ENCODE results near the gene RPLP2.
A peak's percentile ranks its signal among the peaks of the same experiment; 100 is the strongest.

Gene RPLP2

DNA sequence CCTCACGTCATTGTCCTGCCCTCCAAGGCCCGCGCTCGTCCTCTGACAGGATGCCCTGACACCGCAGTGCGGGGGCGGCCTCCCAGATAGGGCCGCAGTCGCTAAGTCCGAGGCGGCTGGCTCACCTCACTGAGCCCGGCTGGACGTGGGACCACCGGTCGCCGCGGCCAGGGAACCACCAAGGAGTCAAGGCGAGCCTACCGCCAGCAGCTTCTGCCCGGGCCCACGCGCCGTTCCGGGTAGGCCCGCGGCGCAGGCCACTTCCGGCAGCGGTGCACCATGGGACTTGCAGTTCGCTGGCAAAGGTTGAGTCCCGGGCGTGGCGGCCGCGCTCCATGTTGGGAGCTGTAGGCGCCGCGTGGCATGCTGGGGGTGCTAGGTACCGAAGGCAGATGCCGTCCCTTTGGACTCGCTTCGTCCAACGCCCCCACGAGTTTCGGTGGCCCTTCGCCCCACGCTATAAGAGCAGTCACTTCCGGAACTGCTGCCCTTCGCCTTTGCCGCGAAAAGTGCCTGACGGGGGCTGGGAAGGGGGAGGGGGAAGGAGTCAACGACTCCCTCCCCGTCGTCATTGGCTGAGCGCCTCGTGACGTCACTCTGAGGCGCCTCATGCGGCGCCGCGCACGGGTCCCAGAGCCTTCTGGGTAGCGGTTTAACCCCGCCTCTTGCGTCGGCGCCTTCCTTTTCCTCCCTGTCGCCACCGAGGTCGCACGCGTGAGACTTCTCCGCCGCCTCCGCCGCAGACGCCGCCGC, at the start of gene RPLP2:
TSS of gene RPLP2 (plus strand) at position 681 of the 753 bp plus-strand sequence. CDS start 268 bp downstream, outside the sequence.
- peak; percentile 93 to 95 for DNase-seq (ENCODE audit: low read depth in 1 of 2, low spot score in 1 of 2)

DNA sequence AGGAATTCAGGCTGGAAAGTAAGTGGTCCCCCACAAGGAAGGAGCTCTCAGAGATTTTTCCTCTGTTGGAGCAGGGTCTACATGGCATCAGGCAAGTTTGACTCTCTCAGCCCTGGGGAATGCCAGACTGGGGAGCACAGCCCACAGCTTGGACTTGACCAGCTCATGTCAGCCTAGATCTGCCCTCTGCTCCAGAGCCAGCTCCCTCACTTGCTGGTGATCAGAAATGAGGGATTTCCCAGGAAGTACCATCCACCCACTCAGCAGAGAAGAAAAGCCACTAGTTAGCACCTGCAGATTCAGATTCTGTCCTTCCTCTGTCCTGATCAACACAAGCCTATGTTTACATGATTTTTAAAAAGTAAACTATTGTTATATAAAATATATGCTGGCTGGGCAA, 49.5 kb upstream of the RPLP2 start:
- DNase-seq (ENCODE audit: low read depth in 1 of 2, low spot score in 1 of 2): no peak

DNA sequence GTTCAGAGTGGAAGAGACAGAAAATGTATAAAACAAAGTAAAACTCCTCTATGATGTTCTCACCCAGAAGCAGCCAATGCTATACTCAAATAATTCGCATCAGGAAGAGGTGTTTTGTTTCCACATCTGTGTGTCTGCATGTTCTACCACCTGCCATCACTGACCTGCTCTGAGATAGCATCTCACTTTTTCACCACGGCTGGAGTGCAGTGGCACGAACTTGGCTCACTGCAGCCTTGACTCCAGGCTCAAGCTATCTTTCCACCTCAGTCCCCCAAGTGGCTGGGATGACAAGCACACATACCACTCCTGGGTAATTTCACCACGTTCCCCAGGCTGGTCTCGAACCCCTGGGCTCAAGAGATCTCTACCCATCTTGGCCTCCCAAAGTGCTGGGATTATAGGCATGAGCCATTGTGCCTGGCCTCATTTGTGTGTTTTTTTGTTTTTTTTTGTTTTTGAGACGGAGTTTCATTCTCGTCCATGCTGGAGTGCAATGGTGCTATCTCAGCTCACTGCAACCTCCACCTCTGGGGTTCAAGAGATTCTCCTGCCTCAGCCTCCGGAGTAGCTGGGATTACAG, 48.1 kb upstream of the RPLP2 start:
- no peak for DNase-seq (ENCODE audit: low read depth in 1 of 2, low spot score in 1 of 2)

DNA sequence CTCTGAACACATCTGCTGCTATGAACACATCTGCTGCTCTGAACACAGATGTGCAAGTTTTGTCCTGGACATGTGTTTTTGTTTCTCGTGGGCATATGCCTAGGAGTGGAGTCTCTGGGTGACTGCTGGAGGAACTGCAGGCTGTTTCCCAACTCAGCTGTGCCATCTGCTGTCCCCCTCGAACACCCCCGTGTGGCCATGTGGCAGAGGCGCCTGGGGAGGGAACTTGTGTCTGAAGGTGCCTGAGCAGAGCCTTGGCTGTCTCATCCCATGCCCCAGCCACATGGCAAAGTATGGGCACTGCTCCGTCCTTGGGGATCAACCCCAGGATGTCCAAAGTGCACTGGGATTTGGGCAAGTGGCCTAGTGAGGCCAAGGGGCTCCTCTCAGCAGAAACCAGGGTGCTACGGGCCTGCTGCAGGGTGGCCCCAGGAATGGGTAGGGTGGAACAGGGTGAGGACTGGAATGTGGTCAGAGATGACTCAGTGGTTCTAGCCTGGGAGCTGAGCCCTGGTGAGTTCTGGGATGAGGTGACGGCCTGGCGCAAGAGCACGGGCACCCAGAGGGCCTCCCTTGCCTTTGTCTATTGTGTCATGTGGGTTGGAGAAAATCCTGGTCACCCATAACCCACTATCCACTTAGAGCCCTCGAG, 47.2 kb upstream of the RPLP2 start:
- no peak for DNase-seq (ENCODE audit: low read depth in 1 of 2, low spot score in 1 of 2)

DNA sequence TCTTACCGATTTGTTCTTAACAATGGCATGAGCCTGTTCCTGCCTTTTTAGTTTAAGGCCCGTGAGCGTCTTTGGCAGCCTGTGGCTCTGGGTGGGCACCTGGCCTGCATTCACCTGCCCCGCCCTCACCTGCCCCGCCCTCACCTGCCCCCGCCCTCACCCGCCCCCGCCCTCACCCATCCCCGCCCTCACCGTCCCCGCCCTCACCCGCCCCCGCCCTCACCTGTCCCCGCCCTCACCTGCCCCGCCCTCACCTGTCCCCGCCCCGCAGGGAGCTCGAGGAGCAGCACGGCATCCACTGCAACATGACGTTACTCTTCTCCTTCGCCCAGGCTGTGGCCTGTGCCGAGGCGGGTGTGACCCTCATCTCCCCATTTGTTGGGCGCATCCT, 46.7 kb upstream of the RPLP2 start:
- no peak for DNase-seq (ENCODE audit: low read depth in 1 of 2, low spot score in 1 of 2)

DNA sequence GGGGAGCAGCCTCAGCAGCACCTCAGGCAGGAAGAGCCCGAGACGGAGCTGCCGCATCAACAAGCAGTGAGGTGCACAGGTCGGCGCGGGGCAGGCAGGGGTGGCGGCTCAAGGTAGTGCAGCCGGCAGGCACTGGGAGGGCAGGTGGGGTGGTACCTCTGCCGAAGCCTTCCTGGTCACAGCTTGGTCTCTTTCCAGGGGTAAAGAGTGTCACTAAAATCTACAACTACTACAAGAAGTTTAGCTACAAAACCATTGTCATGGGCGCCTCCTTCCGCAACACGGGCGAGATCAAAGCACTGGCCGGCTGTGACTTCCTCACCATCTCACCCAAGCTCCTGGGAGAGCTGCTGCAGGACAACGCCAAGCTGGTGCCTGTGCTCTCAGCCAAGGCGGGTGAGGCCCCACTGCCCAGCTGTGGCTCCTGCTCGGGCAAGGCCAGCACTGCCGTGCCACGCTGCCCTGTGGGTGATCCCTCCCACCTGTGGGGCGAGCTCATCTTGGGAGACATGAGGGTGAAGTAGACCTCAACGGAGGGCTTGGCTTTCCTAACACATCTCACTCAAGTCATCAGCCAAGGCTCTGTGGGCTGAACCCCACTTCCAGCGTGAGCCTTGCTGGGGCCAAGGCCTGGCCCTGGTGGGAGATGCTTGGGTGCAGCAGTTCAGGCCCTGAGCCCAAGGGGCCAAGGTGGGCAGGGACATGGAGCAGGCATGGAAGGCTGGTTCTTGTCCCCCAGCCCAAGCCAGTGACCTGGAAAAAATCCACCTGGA, 46.0 kb upstream of the RPLP2 start:
- no peak for DNase-seq (ENCODE audit: low read depth in 1 of 2, low spot score in 1 of 2)

DNA sequence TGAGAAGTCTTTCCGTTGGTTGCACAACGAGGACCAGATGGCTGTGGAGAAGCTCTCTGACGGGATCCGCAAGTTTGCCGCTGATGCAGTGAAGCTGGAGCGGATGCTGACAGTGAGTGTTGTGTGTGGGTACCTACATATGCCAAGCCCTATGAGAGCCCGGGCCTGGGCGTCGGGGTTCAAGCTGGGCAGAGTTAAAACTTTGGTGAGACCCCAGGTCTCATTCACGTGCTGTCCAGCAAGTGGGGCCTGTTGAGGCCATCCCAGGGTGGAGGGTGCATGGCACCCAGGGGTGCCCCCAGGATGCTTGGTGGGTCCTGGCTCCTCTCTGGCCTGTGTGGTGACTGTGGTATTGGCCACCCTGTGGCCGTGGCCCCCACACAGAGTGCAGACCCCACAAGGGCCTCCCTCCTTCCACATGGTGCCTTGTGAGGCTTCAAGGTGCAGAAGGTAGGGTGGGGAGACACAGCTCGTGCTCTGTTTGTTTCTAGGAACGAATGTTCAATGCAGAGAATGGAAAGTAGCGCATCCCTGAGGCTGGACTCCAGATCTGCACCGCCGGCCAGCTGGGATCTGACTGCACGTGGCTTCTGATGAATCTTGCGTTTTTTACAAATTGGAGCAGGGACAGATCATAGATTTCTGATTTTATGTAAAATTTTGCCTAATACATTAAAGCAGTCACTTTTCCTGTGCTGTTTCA, 45.3 kb upstream of the RPLP2 start:
- no peak for DNase-seq (ENCODE audit: low read depth in 1 of 2, low spot score in 1 of 2)

DNA sequence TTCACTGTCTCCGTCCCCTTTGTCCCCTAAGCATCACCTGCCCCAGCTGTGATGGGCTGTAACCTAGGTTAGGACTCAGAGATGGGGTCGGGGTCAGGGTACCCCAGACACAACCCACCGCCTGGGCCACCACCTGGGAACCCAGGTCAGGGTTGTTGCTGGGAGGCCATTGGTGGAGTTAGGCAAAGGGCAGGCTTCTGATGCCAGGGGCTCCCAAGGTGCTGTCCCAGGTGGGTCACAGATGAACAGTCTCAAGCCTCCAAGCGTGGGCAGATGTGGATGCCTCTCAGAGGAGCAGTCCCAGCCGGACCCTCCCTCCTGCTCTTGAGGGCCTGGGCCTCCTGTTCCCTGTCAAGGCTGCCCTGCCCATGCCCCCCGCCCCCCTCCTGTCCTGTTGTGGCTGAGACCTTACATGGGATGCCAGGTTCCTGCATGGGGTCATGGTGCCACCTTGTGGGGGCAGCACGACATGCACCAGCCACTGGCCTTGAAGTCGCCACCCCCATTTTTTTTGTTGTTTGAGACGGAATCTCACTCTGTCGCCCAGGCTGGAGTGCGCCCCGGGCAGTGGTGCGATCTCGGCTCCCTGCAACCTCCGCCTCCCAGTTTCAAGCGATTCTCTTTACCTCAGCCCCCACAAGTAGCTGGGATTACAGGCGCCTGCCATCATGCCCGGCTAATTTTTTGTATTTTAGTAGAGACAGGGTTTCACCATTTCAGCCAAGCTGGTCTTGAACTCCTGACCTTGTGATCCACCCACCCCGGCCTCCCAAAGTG, 44.6 kb upstream of the RPLP2 start:
- peak; percentile 37 to 49 for DNase-seq (ENCODE audit: low read depth in 1 of 2, low spot score in 1 of 2)

DNA sequence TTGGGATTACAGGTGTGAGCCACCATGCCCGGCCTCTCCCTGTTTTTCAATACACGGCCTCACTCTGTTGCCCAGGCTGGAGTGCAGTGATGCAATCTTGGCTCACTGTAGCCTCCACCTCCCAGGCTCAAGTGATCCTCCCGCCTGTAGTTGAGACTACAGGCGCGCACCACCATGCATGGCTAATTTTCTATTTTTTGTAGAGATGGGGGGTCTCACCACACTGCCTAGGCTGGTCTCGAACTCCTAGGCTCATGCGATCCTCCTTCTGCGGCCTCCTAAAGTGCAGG, 44.0 kb upstream of the RPLP2 start:
- DNase-seq (ENCODE audit: low read depth in 1 of 2, low spot score in 1 of 2): no peak

DNA sequence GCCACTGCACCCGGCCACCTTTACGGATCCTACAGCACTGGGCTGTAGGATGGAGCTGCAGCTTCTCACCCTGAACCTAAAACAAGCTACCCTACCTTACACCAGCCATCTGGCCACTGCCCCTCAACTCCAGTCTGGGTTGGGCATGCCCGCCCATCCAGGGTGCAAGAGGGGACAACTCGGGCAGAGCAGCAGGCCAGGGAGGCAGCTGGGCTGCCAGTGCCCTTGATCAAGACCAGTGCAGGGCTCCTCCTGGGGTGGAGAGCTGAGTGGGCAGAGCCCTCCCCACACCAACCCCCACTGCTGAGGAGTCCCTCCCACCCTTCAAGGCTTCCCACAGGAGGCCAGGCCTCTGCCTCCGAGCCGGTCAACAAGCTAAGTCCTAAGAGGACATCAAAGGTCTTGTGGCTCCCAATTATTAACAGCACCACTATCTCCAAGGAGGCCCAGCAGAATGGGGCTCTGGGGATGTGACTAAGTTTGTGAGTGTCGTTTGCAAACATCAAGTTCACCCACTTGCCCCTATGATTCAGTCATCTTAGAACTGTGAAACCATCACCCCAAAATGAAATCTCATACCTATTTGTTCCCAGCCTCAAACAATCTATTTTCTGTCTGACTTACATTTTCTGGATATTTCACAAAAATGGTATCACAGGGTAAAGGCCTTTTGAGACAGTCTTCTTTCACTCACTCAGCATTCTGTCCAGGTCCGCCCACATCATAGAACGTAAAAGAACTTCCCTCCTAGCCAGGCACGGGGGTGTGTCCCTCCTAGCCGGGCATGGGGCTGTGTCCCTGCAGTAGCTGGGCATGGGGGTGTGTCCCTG, 43.4 kb upstream of the RPLP2 start:
- no peak for DNase-seq (ENCODE audit: low read depth in 1 of 2, low spot score in 1 of 2)

DNA sequence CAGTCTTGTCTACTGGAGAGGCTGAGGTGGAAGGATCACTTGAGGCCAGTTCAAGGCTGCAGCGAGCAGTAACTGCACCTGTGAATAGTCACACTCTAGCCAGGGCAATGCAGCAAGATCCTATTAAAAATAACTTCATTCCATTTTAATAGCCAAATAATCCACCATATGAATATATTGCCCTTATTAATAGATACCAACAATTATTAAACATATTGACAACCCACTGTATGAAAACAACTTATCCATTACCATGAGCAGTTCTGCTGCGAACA, 42.9 kb upstream of the RPLP2 start:
- DNase-seq (ENCODE audit: low read depth in 1 of 2, low spot score in 1 of 2): no peak

DNA sequence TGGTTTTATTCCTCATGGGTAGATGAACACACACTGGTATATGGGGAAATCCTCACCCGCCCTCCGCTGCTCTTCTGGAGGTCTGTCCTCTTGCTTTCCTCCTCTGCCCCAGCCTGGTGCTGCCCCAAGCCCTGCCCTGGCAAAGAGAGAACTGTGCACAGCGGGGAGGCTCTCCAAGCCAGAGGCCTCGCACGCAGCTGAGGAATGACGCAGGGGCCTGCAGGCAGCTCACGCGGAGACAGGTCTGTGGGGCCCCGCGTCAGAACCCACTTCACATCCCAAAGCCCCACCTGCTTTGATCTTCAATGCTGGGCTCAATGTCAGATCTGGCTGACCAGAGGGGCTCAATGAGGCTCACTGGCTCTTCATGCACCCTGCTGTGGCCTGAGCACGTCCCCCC, 42.5 kb upstream of the RPLP2 start:
- no peak for DNase-seq (ENCODE audit: low read depth in 1 of 2, low spot score in 1 of 2)

DNA sequence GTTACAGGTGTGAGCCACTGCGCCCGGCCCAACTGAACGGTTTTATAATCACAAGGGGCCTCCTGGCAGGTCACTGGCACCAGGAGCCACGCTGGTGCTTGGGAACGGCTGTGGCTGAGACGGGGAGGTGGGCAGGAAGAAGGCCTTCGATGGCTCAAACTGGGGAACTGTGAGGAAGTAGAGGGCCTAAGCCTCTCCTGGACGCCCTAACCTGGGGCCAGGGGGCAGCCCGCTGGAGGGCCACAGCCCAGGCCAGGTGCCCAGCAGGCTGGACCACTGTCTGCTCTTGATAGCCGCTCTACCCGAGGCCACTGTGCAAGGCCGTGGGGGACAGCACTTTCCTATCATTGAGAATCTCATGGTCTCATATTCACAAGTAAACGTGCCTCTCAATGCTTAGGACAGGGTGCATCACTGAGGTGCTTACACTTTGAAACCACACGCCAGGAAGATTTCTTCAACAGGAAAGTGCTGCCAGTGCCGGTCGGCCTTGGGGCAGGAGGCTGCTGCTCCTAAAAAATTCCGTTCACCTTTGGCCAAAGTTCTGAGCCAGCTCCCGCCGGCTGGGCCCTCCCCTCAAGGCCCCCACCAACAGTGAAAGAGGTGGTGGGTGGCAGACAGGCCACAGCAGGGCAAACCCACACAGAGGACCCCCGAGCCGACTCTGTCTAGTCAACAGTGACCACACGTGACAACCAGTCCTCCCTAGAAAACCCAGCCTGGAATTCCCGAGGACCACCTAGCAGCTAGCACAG, 39.7 kb upstream of the RPLP2 start:
- DNase-seq (ENCODE audit: low read depth in 1 of 2, low spot score in 1 of 2): no peak

DNA sequence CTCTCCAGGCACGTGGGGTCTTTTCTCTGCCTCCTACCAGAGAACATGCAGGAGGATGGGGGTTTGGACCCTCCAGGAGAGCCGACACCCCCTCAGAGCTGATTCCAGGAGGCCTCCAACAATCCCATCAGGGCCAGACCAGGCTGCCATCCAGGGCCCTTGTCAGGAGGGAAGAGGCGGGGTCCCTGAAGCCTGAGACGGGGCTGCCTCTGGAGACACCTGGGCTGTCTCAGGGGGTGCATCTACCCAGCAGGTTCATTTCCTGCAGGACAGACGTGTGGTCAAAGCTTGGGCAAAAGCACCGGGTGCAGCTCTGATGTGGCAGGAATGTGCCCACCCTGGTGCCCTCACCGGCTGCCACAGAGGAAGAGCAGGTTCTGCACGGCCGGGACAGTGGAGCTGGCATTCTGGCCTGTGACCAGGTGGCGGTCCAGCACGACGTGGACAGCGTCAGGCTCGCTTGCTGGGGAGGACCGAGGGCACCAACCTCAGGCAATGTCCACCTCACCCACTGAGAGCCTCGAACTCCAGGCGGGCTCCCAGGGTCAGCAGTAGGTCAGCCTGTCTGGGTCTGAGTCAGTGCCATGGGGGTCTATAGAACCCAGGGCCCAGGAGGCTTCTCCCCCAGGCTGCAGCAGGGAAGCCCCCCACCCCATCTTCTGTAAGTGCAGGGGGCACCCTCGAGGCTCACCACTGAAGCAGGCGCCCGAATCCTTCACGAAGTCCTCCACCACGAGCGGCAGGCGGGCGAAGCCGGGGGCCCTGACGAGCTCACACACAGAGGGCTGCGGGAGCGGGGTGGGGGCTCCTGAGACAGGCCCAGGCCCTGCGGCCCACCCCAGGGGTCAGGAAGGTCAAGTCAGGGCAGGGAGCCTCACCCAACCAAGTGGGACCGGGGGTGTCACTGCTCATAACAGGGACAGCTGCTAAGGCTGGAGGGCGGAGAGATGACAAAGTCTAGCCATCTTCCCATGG, 38.8 kb upstream of the RPLP2 start:
- no peak for DNase-seq (ENCODE audit: low read depth in 1 of 2, low spot score in 1 of 2)

DNA sequence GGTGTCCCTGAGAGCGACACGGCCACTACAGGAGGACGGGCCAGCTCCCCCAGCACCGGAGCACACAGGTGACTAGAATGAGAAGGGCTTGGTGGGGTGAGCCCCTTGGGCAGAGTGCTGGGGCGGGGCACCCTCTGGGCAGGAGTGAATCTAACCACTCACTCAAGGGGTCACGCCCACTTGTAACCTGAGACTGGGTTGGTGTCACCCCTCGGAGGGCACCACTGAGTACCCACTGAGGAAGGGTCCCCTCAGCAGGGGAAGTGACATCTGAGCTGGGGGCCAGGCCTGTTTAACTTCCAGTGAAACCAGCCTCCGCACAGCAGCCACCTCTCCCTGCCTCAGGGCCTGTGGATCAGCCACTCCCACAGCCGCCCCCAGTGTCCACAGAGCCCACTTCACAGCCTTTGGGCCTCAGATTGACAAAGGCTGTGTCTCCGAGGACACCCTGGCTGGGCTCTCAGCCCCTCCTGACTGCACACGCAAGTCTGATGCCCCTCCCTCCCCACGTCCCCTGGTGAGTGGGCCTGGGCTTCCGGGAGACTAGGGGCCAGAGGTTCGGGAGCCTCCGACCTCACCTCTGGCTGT, 38.1 kb upstream of the RPLP2 start:
- no peak for DNase-seq (ENCODE audit: low read depth in 1 of 2, low spot score in 1 of 2)

DNA sequence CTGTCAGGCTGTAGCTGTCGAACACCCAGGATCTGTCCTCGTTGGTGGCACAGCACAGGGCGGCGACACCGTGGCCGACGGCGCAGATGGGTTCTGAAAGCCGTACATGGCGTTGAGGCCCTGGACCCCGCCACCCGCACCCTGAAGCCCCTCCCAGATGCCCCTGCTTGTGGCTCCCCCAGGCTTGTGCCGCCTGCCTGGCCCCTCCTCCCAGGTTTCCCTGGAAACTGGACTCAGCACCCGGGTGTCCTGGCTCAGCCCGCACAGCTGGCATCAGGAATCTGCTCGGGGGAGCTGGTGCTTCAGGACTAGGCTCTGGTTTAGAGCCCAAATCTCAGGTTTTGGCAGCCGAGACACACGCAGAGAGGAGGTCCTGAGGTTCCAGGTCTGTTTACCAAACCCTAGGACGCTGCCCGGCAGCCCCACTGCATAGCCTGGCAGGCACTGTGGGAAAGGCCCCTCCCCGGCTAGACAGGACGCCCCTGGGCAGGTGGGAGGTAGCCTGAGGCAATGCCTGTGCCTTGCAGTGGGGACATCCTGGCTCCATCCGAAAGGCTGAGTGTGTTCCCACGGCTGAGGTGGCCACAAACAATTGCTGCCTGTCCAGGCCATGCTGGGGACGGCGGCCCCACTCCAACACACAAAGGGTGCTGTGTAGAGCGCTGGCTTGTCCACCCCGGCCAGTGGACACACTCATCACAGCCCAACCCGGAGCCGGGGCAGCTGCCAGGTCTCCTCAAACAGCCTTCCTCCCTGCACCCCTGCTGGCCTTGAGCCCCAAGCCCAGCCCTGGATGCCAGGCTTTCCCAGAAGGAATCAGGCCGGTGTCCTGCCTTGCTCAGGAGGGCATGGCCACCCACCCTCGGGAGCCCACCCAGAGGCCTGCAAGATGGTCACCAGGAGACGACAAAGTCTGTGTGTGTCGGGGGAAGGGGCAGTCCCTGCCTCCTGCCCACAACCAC, 37.1 kb upstream of the RPLP2 start:
- no peak for DNase-seq (ENCODE audit: low read depth in 1 of 2, low spot score in 1 of 2)

DNA sequence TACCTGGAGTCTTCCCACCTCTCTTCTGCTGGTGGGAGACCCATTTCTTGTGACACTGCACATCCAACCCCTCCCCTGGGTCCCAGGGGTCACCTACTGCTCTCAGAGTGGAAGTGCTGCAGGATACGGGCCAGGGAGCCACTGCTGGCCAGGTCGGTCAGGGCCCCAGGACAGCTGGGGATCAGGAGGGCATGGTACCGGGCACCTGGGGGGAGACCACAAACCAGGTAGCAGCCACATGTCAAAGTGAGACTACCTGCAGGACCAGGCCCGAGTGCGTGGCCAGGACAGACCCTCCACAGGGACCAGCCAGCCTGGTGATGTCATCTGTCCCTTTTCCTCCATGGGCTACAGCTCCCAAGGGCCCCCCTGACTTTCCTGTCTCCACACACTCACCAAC, 36.3 kb upstream of the RPLP2 start:
- DNase-seq (ENCODE audit: low read depth in 1 of 2, low spot score in 1 of 2): no peak

All from stimulated activated CD4-positive, alpha-beta T cell treated with anti-CD3 and anti-CD28 coated beads, Interleukin-15, amount 100 ng/mL, for 1 hour (primary cell).